ENCODE measurements around the gene GMPR.

Gene GMPR

DNA sequence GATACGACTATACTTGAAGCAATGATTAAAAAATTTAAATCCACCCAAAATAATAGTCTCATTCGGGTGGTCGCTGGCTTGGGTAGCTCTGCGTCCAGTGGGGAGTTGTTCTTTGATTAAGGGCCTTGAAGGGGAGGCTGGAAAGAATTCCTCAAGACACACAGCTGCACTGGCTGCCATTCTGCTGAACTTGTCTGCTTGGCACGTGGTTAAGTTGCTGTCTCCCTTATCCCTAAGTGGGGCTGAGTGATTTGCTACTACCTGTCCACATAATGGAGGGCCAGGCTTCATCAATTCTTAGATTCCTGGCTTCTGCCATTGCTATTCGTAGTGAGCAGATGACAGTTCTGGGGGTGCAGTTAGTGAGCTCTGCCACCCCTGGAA lies 98.5 kb downstream of the GMPR start:
- TF ChIP-seq, protein P1, sequence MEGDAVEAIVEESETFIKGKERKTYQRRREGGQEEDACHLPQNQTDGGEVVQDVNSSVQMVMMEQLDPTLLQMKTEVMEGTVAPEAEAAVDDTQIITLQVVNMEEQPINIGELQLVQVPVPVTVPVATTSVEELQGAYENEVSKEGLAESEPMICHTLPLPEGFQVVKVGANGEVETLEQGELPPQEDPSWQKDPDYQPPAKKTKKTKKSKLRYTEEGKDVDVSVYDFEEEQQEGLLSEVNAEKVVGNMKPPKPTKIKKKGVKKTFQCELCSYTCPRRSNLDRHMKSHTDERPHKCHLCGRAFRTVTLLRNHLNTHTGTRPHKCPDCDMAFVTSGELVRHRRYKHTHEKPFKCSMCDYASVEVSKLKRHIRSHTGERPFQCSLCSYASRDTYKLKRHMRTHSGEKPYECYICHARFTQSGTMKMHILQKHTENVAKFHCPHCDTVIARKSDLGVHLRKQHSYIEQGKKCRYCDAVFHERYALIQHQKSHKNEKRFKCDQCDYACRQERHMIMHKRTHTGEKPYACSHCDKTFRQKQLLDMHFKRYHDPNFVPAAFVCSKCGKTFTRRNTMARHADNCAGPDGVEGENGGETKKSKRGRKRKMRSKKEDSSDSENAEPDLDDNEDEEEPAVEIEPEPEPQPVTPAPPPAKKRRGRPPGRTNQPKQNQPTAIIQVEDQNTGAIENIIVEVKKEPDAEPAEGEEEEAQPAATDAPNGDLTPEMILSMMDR (IDR thresholded peaks at IDR 0.05; ENCODE audit: borderline replicate concordance, insufficient read depth, low read depth, low read length) = no peak
- no peak overlapping the region for H3K4me3 ChIP-seq (ENCODE audit: low read depth, low read length)

DNA sequence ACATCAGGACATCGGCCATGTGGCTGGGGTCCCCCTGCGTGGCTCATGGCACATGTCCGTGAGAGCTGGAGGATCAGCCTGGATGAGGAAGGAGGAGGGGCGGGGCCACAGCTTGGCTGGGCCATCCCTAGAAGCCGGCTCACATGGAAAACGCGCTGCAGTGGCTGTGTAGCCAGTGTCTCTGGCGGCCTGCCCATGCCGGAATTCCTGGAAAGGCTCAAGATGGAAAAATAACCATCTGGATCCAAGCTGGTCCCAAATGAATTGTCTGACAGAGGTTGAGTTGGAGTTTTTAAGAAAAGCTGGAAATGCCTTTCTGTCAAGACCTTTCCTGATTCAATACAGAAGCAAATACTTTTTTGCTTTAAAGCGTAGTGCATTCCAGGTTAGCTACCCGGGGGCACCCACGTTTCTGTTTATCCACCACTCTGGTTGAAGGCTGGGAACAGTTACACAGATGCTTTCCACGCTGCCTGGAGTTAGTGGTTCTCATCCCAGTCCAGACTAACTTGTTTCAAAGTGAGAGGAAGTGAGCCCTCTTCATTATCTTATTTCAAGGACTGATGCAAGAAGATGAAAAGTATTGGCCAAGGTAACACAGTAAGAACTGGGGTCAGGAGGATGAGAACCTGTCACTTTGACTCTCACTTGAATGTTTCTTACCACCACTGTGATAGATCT lies 99.0 kb downstream of the GMPR start:
- no peak overlapping the region for H3K4me3 ChIP-seq (ENCODE audit: low read depth, low read length)
- TF ChIP-seq, protein P1 (IDR thresholded peaks at IDR 0.05; ENCODE audit: borderline replicate concordance, insufficient read depth, low read depth, low read length) = no peak

- no peak overlapping the region for H3K4me3 ChIP-seq (ENCODE audit: low read depth, low read length)
- TF ChIP-seq, protein P1 (IDR thresholded peaks at IDR 0.05; ENCODE audit: borderline replicate concordance, insufficient read depth, low read depth, low read length) = peak; percentile 14; the same call in 1 of the 2 replicates
Measured at GRCh38 chr6:16338577-16339264, 100.3 kb downstream of the GMPR start.

DNA sequence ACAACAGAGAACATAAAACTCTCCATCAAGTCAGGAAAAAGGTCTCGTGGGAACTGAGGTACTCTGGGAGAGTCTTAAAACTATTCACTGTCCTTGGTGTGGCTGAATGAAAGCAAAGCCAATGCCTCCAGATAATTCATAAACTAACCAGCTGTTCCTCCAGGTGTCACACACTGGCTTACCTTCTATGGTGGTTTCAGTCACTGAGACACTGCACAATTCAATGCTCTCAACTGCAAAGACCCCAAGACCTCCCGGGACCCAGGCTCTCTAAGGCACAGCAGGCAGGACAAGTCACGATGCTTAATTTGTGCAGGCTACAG lies 100.8 kb downstream of the GMPR start:
- no peak overlapping the region for H3K4me3 ChIP-seq (ENCODE audit: low read depth, low read length)
- TF ChIP-seq, protein P1 (IDR thresholded peaks at IDR 0.05; ENCODE audit: borderline replicate concordance, insufficient read depth, low read depth, low read length) = no peak

GRCh38 chr6:16343593-16343992 lies 105.2 kb downstream of the GMPR start:
- TF ChIP-seq, protein P1 (IDR thresholded peaks at IDR 0.05; ENCODE audit: borderline replicate concordance, insufficient read depth, low read depth, low read length) = no peak

DNA sequence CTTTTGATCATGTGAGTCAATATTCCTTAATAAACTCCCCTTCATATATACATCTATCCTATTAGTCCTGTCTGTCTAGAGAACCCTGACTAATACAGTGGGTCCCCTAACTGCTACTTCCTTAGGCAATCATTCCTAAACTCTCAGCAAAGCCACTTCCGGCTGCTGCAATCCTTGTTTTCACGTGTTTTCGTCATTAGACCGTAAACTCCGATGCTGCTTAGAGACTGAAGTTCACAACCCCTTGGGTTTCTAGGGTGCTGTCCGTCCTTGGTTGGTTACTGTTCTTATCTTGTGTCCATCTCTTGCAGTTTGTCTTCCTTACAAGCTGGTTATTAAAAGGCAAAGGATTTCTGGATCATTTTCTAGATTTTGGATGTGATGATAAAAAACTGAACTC lies 106.4 kb downstream of the GMPR start:
- TF ChIP-seq, protein P1 (IDR thresholded peaks at IDR 0.05; ENCODE audit: borderline replicate concordance, insufficient read depth, low read depth, low read length) = no peak
- H3K4me3 ChIP-seq (ENCODE audit: low read depth, low read length) = no peak overlapping the region

More at GRCh38 chr6:16343593-16343992, 105.2 kb downstream of the GMPR start:
- H3K4me3 ChIP-seq (ENCODE audit: low read depth, low read length) = no peak overlapping the region

Measured in GM12875 (cell line).